HepG2 (cell line): ENCODE measurements around the gene C1orf115. TPM values are rescaled to one million over a fixed set of nuclear protein-coding genes. Genes with fewer than 3 reads are reported as not detected.
A peak's percentile ranks its signal among the peaks of the same experiment; 100 is the strongest.

Experiments
- ARID2 ChIP-seq: sonication (generic); formaldehyde crosslinking; IDR thresholded peaks from 2 replicates; pipeline ENCODE4 v1.8.1; 2022; ENCODE audit warnings: mild to moderate bottlenecking, missing genetic modification reagents, borderline replicate concordance
- CBX1 ChIP-seq: IDR thresholded peaks from one replicate; pipeline ENCODE4 v1.6.1; 2016; ENCODE audit warnings: antibody characterized with exemption, low read depth
- EEA1 ChIP-seq: sonication (generic); formaldehyde crosslinking; IDR thresholded peaks from 2 replicates; pipeline ENCODE4 v1.5.1; 2020; ENCODE audit warnings: mild to moderate bottlenecking, missing genetic modification reagents, borderline replicate concordance
- ESRRA ChIP-seq: sonication (generic); formaldehyde crosslinking; IDR thresholded peaks from 2 replicates; pipeline ENCODE4 v1.5.1; 2020; ENCODE audit warnings: mild to moderate bottlenecking, low read depth, missing genetic modification reagents
- FOXJ3 ChIP-seq: sonication (generic); formaldehyde crosslinking; IDR thresholded peaks from 2 replicates; pipeline ENCODE4 v1.4.0; 2020; ENCODE audit warnings: missing genetic modification reagents, mild to moderate bottlenecking, borderline replicate concordance
- GATAD1 ChIP-seq: IDR thresholded peaks from 2 replicates; pipeline ENCODE4 v1.6.1; 2016; ENCODE audit warnings: missing genetic modification reagents, missing compliant biosample characterization
- HNRNPK ChIP-seq: fragments of 200-400 bp; formaldehyde crosslinking; IDR thresholded peaks from 2 replicates; pipeline ENCODE4 v1.6.1; 2018; ENCODE audit warnings: low read length, low read depth, moderate library complexity, mild to moderate bottlenecking; ENCODE audit not compliant: poor library complexity, severe bottlenecking
- ISX ChIP-seq: sonication (generic); formaldehyde crosslinking; conservative IDR thresholded peaks from 2 replicates; pipeline ENCODE4 v1.5.0; 2020; ENCODE audit warnings: missing genetic modification reagents
- NR2C2 ChIP-seq: sonication (generic); formaldehyde crosslinking; IDR thresholded peaks from 2 replicates; pipeline ENCODE4 v1.4.0; 2020; ENCODE audit warnings: missing genetic modification reagents, mild to moderate bottlenecking, moderate library complexity, borderline replicate concordance
- SAFB2 ChIP-seq: sonication (generic); formaldehyde crosslinking; IDR thresholded peaks from 2 replicates; pipeline ENCODE4 v1.5.1; 2020; ENCODE audit warnings: missing genetic modification reagents, low read depth, mild to moderate bottlenecking, borderline replicate concordance
- ZKSCAN1 ChIP-seq: fragments of 150-350 bp; IDR thresholded peaks from 2 replicates; pipeline ENCODE4 v1.6.1; 2014; ENCODE audit warnings: low read length
- ZNF224 ChIP-seq: sonication (generic); formaldehyde crosslinking; IDR thresholded peaks from 2 replicates; pipeline ENCODE4 v1.5.0; 2020; ENCODE audit warnings: mild to moderate bottlenecking, missing genetic modification reagents
- ZNF34 ChIP-seq: sonication (generic); formaldehyde crosslinking; IDR thresholded peaks from 2 replicates; pipeline ENCODE4 v1.4.0; 2020; ENCODE audit warnings: mild to moderate bottlenecking, missing genetic modification reagents, borderline replicate concordance
- ZNF644 ChIP-seq: IDR thresholded peaks from 2 replicates; pipeline ENCODE4 v1.6.1; 2016; ENCODE audit warnings: low read depth
- ZNF652 ChIP-seq: IDR thresholded peaks from 2 replicates; pipeline ENCODE4 v1.6.1; 2016; ENCODE audit warnings: low read depth, borderline replicate concordance
- polyA plus RNA-seq, 8 experiments: library from polyadenylated mRNA; depleted of rRNA in 3 of 8; stranded (reverse) in 7 of 8; unstranded in 1 of 8; fragments of >200 nt; fragmentation: Illumina TruSeq in 4 of 8; extraction: Trizol in 4 of 8; gene quantifications; 2 replicates each; pipeline versions ENCODE4 v1.2.1 to v1.2.3, GENCODE V29; 2011 to 2016; ENCODE audit warnings: low read depth in 4 of 8, missing spikeins in 1 of 8, mixed read lengths in 1 of 8; ENCODE audit not compliant: insufficient read depth in 1 of 8
- total RNA-seq, 5 experiments: library from RNA; depleted of rRNA; stranded (reverse); fragments of >200 nt; fragmentation: Illumina TruSeq; extraction: Trizol; gene quantifications; 2 replicates each; pipeline ENCODE4 v1.2.3, GENCODE V29; 2016; ENCODE audit warnings: low read depth in 1 of 5
- TF ChIP-seq, protein P1 (sequence below): sonication (generic); formaldehyde crosslinking; IDR thresholded peaks from 2 replicates; pipeline ENCODE4 v1.9.0; 2021; ENCODE audit warnings: mild to moderate bottlenecking, missing genetic modification reagents
- TF ChIP-seq, protein P2 (sequence below): sonication (generic); formaldehyde crosslinking; IDR thresholded peaks from 2 replicates; pipeline ENCODE4 v1.5.1; 2020; ENCODE audit warnings: mild to moderate bottlenecking, missing genetic modification reagents, borderline replicate concordance
- TF ChIP-seq, protein P3 (sequence below): sonication (generic); formaldehyde crosslinking; IDR thresholded peaks from 2 replicates; pipeline ENCODE4 v1.5.0; 2020; ENCODE audit warnings: mild to moderate bottlenecking, missing genetic modification reagents, moderate library complexity
- TF ChIP-seq, protein P4 (sequence below): sonication (generic); formaldehyde crosslinking; IDR thresholded peaks from 2 replicates; pipeline ENCODE4 v1.4.0; 2020; ENCODE audit warnings: missing genetic modification reagents

Gene C1orf115
- total and polyA plus RNA-seq, 2 of the 13 experiments (the other 11 are each of a cell fraction or from before 2014, with no cell fraction given) = 25.2 to 85.9 TPM

DNA sequence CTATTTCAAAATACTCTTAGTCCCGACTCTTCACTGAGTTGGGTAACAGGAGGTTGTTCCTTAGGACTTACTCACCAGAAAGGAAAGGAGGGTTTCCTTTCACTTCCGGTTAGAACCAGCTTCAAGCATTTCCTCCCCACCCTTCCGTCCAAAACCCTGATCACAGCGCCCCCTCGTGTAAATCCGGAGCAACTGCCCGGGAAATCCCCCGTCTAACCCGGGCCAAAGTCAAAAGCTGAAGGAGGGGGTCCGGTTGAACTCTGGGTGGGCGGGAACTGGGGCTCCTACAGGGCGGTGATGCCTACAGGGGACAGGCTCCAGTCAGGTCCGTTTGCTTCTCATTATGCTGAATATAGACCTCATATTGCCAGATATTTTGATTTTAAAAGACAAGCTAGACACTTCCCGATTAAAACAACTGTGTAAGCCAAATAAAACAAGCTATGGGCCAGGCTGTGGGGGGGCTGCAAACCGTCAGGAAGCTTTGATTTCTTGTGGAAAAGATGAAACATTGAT, 43.0 kb downstream of the C1orf115 start (continued):
- TF ChIP-seq, protein P1, sequence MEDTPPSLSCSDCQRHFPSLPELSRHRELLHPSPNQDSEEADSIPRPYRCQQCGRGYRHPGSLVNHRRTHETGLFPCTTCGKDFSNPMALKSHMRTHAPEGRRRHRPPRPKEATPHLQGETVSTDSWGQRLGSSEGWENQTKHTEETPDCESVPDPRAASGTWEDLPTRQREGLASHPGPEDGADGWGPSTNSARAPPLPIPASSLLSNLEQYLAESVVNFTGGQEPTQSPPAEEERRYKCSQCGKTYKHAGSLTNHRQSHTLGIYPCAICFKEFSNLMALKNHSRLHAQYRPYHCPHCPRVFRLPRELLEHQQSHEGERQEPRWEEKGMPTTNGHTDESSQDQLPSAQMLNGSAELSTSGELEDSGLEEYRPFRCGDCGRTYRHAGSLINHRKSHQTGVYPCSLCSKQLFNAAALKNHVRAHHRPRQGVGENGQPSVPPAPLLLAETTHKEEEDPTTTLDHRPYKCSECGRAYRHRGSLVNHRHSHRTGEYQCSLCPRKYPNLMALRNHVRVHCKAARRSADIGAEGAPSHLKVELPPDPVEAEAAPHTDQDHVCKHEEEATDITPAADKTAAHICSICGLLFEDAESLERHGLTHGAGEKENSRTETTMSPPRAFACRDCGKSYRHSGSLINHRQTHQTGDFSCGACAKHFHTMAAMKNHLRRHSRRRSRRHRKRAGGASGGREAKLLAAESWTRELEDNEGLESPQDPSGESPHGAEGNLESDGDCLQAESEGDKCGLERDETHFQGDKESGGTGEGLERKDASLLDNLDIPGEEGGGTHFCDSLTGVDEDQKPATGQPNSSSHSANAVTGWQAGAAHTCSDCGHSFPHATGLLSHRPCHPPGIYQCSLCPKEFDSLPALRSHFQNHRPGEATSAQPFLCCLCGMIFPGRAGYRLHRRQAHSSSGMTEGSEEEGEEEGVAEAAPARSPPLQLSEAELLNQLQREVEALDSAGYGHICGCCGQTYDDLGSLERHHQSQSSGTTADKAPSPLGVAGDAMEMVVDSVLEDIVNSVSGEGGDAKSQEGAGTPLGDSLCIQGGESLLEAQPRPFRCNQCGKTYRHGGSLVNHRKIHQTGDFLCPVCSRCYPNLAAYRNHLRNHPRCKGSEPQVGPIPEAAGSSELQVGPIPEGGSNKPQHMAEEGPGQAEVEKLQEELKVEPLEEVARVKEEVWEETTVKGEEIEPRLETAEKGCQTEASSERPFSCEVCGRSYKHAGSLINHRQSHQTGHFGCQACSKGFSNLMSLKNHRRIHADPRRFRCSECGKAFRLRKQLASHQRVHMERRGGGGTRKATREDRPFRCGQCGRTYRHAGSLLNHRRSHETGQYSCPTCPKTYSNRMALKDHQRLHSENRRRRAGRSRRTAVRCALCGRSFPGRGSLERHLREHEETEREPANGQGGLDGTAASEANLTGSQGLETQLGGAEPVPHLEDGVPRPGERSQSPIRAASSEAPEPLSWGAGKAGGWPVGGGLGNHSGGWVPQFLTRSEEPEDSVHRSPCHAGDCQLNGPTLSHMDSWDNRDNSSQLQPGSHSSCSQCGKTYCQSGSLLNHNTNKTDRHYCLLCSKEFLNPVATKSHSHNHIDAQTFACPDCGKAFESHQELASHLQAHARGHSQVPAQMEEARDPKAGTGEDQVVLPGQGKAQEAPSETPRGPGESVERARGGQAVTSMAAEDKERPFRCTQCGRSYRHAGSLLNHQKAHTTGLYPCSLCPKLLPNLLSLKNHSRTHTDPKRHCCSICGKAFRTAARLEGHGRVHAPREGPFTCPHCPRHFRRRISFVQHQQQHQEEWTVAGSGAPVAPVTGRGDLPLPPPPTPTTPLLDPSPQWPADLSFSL = no peak
- TF ChIP-seq ZNF224 = no peak
- TF ChIP-seq, protein P2, sequence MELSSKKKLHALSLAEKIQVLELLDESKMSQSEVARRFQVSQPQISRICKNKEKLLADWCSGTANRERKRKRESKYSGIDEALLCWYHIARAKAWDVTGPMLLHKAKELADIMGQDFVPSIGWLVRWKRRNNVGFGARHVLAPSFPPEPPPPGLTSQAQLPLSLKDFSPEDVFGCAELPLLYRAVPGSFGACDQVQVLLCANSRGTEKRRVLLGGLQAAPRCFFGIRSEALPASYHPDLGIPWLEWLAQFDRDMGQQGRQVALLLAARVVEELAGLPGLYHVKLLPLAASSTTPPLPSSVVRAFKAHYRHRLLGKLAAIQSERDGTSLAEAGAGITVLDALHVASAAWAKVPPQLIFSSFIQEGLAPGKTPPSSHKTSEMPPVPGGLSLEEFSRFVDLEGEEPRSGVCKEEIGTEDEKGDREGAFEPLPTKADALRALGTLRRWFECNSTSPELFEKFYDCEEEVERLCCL (CRISPR knock-in tag) = no peak
- TF ChIP-seq ZNF34 = no peak
- TF ChIP-seq SAFB2 (CRISPR knock-in tag) = no peak
- TF ChIP-seq NR2C2 (CRISPR knock-in tag) = peak; percentile 57; the same call in 1 of the 2 replicates
- TF ChIP-seq ZNF644 = no peak
- TF ChIP-seq HNRNPK = no peak
- TF ChIP-seq, protein P3, sequence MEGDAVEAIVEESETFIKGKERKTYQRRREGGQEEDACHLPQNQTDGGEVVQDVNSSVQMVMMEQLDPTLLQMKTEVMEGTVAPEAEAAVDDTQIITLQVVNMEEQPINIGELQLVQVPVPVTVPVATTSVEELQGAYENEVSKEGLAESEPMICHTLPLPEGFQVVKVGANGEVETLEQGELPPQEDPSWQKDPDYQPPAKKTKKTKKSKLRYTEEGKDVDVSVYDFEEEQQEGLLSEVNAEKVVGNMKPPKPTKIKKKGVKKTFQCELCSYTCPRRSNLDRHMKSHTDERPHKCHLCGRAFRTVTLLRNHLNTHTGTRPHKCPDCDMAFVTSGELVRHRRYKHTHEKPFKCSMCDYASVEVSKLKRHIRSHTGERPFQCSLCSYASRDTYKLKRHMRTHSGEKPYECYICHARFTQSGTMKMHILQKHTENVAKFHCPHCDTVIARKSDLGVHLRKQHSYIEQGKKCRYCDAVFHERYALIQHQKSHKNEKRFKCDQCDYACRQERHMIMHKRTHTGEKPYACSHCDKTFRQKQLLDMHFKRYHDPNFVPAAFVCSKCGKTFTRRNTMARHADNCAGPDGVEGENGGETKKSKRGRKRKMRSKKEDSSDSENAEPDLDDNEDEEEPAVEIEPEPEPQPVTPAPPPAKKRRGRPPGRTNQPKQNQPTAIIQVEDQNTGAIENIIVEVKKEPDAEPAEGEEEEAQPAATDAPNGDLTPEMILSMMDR (CRISPR knock-in tag) = peak; percentile 91
- no peak for TF ChIP-seq CBX1
- no peak for TF ChIP-seq ISX (CRISPR knock-in tag)
- no peak for TF ChIP-seq ARID2 (CRISPR knock-in tag)
- TF ChIP-seq GATAD1 (CRISPR knock-in tag) = no peak
- TF ChIP-seq EEA1 (CRISPR knock-in tag) = no peak
- no peak for TF ChIP-seq ZNF652 (CRISPR knock-in tag)
- no peak for TF ChIP-seq FOXJ3 (CRISPR knock-in tag)
- peak; percentile 36; the same call in 1 of the 2 replicates for TF ChIP-seq ESRRA (CRISPR knock-in tag)
- TF ChIP-seq ZKSCAN1 = no peak
- TF ChIP-seq, protein P4, sequence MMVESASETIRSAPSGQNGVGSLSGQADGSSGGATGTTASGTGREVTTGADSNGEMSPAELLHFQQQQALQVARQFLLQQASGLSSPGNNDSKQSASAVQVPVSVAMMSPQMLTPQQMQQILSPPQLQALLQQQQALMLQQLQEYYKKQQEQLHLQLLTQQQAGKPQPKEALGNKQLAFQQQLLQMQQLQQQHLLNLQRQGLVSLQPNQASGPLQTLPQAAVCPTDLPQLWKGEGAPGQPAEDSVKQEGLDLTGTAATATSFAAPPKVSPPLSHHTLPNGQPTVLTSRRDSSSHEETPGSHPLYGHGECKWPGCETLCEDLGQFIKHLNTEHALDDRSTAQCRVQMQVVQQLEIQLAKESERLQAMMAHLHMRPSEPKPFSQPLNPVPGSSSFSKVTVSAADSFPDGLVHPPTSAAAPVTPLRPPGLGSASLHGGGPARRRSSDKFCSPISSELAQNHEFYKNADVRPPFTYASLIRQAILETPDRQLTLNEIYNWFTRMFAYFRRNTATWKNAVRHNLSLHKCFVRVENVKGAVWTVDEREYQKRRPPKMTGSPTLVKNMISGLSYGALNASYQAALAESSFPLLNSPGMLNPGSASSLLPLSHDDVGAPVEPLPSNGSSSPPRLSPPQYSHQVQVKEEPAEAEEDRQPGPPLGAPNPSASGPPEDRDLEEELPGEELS = peak; percentile 24; the same call in 1 of the 2 replicates
